ENCODE data around the gene JARID2.
A peak's percentile ranks its signal among the peaks of the same experiment; 100 is the strongest.

The JARID2 gene

GRCh38 chr6:15247500-15248450, 1.9 kb downstream of the JARID2 start:
- DNase-seq (ENCODE audit: low spot score) = no peak

GRCh38 chr6:15248451-15249370, 2.8 kb downstream of the JARID2 start:
- peak; percentile 91 for DNase-seq (ENCODE audit: low spot score)

- DNase-seq (ENCODE audit: low spot score) = no peak
Measured at GRCh38 chr6:15249371-15250019, 3.6 kb downstream of the JARID2 start.

GRCh38 chr6:15250187-15251168, 4.6 kb downstream of the JARID2 start:
- no peak for DNase-seq (ENCODE audit: low spot score)

- no peak for DNase-seq (ENCODE audit: low spot score)
Measured at GRCh38 chr6:15252195-15252594, 6.3 kb downstream of the JARID2 start.

- no peak for DNase-seq (ENCODE audit: low spot score)
Measured at GRCh38 chr6:15253203-15254022, 7.5 kb downstream of the JARID2 start.

- DNase-seq (ENCODE audit: low spot score) = no peak
Measured at GRCh38 chr6:15254070-15254975, 8.5 kb downstream of the JARID2 start.

GRCh38 chr6:15255481-15255880, 9.6 kb downstream of the JARID2 start:
- DNase-seq (ENCODE audit: low spot score) = no peak

- DNase-seq (ENCODE audit: low spot score) = no peak
Measured at GRCh38 chr6:15255909-15256395, 10.1 kb downstream of the JARID2 start.

GRCh38 chr6:15256538-15257271, 10.8 kb downstream of the JARID2 start:
- DNase-seq (ENCODE audit: low spot score) = no peak

- DNase-seq (ENCODE audit: low spot score) = no peak
Measured at GRCh38 chr6:15257357-15258132, 11.7 kb downstream of the JARID2 start.

- no peak for DNase-seq (ENCODE audit: low spot score)
Measured at GRCh38 chr6:15259766-15260098, 13.9 kb downstream of the JARID2 start.

- DNase-seq (ENCODE audit: low spot score) = peak; percentile 58
Measured at GRCh38 chr6:15260099-15260821, 14.4 kb downstream of the JARID2 start.

GRCh38 chr6:15263780-15264374, 18.0 kb downstream of the JARID2 start:
- no peak for DNase-seq (ENCODE audit: low spot score)

GRCh38 chr6:15264412-15264811, 18.5 kb downstream of the JARID2 start:
- no peak for DNase-seq (ENCODE audit: low spot score)
